Peyer's patch (tissue), 4 donors: ENCODE data around the gene CACNG3.

Source experiments
- CTCF ChIP-seq, 6 experiments: fragments of 450-650 bp in 4 of 6; fragments of 200-600 bp in 2 of 6; sonication (generic) in 1 of 6; IDR thresholded peaks; one replicate each; pipeline ENCODE4 v1.5.1; 2017 to 2019; ENCODE audit warnings: antibody characterized with exemption in 6 of 6, mild to moderate bottlenecking in 3 of 6, moderate library complexity in 1 of 6
- POLR2A ChIP-seq, 2 donors: fragments of 450-650 bp; IDR thresholded peaks; one replicate each; pipeline ENCODE4 v1.5.1; 2017; ENCODE audit warnings: antibody characterized with exemption in 2 of 2, mild to moderate bottlenecking in 2 of 2, moderate library complexity in 2 of 2

GRCh38 chr16:24291932-24292331 is 35.8 kb downstream of the CACNG3 start:
- TF ChIP-seq CTCF (IDR thresholded peaks at IDR 0.05): no peak
- TF ChIP-seq POLR2A (IDR thresholded peaks at IDR 0.05): no peak
